Esophagus muscularis mucosa (tissue), 4 donors: ENCODE results near the gene ADRA2C. TPM values are rescaled to one million over a fixed set of nuclear protein-coding genes. Genes with fewer than 3 reads are reported as not detected.

Experiments
- DNase-seq: peaks from one replicate; pipeline ENCODE4 v3.0.0-alpha.2; 2017; ENCODE audit errors: extremely low spot score
- H3K27ac ChIP-seq, 4 donors: fragments of 200-600 bp; sonication (generic); replicated peaks in 1 of 4; 1 replicate in 3 of 4; 2 replicates in 1 of 4; pipeline ENCODE4 v1.5.1; 2016 to 2019; ENCODE audit warnings: mild to moderate bottlenecking in 1 of 4
- H3K27me3 ChIP-seq, 4 donors: fragments of 200-600 bp; sonication (generic); one replicate each; pipeline versions ENCODE4 v1.5.1 to v1.6.0; 2016 to 2019
- H3K36me3 ChIP-seq, 4 donors: fragments of 200-600 bp; sonication (generic); one replicate each; pipeline ENCODE4 v1.5.1; 2016 to 2019
- H3K4me1 ChIP-seq, 4 donors: fragments of 200-600 bp; sonication (generic); one replicate each; pipeline ENCODE4 v1.5.1; 2016 to 2019
- H3K4me3 ChIP-seq, 4 donors: fragments of 200-600 bp; sonication (generic); 1 replicate in 2 of 4; 2 replicates in 2 of 4; pipeline ENCODE4 v1.5.1; 2016 to 2019; ENCODE audit warnings: mild to moderate bottlenecking in 4 of 4, moderate library complexity in 1 of 4
- H3K9me3 ChIP-seq, 4 donors: fragments of 200-600 bp; sonication (generic); 1 replicate in 3 of 4; 2 replicates in 1 of 4; pipeline ENCODE4 v1.5.1; 2016 to 2019
- EP300 ChIP-seq: sonication (generic); formaldehyde crosslinking; IDR thresholded peaks from one replicate; pipeline ENCODE4 v1.6.1; 2017; ENCODE audit warnings: antibody characterized with exemption
- POLR2A ChIP-seq: fragments of 450-650 bp; IDR thresholded peaks from one replicate; pipeline ENCODE4 v1.6.1; 2017; ENCODE audit warnings: antibody characterized with exemption, moderate library complexity, mild to moderate bottlenecking, low read depth
- POLR2AphosphoS5 ChIP-seq, 2 donors: sonication (generic); formaldehyde crosslinking; IDR thresholded peaks; one replicate each; pipeline ENCODE4 v1.6.1; 2017; ENCODE audit warnings: antibody characterized with exemption in 2 of 2
- WGBS: methylation state at CpG from one replicate; pipeline ENCODE4 v1.1.5; 2018; 5-methylcytosine and 5-hydroxymethylcytosine counted together
- intact Hi-C: fragments of 100-400 bp; cut with DNase I; formaldehyde crosslinking; loops from one replicate; pipeline ENCODE4 v1.15.1; 2023
- total RNA-seq, 4 donors: library from RNA; depleted of rRNA; stranded (reverse); fragments of >200 nt; gene quantifications; one replicate each; pipeline versions ENCODE4 v1.1.0 to v1.2.1, GENCODE V29; 2016
- TF ChIP-seq, protein P1 (sequence below), 3 experiments: fragments of 200-600 bp in 2 of 3; fragments of 450-650 bp in 1 of 3; sonication (generic) in 2 of 3; IDR thresholded peaks; one replicate each; pipeline ENCODE4 v1.5.1; 2017 to 2019; ENCODE audit warnings: antibody characterized with exemption in 3 of 3, mild to moderate bottlenecking in 2 of 3, moderate library complexity in 1 of 3

ADRA2C gene
- total RNA-seq: 10 to 100 TPM in 1 of 4 donors, 1 to 10 TPM in 3; 2.9 to 10.3 (median 8.4) TPM

DNA sequence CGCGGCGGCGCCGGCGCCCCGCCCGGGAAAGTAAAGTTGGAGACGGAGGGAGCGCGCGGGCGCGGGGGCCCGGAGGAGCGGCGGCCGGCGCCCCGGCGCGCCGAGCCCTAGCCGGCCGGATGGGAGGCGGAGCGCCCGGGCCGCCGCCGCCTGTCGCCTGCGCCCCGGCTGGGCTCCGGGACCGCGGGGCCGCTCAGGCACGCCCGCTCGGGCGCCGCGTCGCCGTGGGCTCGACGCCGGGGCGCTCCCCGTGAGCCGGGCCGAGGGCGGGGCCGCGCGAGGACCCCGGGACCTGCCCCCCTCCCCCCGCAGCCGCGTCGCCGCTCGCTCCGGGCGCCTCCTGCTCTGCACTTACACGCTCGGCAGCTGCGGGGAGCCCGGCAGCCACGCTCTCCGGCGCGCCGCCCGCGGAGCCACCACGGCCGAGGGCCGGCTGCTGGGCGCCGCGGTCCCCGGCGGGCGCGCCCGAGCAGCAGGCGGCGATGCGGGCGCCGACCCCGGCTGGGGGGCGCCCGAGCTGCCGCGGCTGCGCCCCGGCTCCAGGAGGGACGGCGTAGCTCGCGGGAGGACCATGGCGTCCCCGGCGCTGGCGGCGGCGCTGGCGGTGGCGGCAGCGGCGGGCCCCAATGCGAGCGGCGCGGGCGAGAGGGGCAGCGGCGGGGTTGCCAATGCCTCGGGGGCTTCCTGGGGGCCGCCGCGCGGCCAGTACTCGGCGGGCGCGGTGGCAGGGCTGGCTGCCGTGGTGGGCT is at the start of gene ADRA2C:
Gene ADRA2C (plus strand): TSS at position 350 of the 749 bp plus-strand sequence. CDS start 222 bp downstream, at position 572.
- H3K36me3 ChIP-seq: no peaks in the 10 kb centered on the region
- no peak for TF ChIP-seq POLR2A
- TF ChIP-seq POLR2AphosphoS5 (IDR thresholded peaks at IDR 0.05): no peak
- TF ChIP-seq, protein P1, sequence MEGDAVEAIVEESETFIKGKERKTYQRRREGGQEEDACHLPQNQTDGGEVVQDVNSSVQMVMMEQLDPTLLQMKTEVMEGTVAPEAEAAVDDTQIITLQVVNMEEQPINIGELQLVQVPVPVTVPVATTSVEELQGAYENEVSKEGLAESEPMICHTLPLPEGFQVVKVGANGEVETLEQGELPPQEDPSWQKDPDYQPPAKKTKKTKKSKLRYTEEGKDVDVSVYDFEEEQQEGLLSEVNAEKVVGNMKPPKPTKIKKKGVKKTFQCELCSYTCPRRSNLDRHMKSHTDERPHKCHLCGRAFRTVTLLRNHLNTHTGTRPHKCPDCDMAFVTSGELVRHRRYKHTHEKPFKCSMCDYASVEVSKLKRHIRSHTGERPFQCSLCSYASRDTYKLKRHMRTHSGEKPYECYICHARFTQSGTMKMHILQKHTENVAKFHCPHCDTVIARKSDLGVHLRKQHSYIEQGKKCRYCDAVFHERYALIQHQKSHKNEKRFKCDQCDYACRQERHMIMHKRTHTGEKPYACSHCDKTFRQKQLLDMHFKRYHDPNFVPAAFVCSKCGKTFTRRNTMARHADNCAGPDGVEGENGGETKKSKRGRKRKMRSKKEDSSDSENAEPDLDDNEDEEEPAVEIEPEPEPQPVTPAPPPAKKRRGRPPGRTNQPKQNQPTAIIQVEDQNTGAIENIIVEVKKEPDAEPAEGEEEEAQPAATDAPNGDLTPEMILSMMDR (IDR thresholded peaks at IDR 0.05): no peak
- TF ChIP-seq EP300: no peak
- H3K4me3 ChIP-seq: peak within 1 kb of the TSS; percentile 42 to 56 (median 46)
- intact Hi-C loops: no loop called here
- H3K27me3 ChIP-seq: peaks cover 0 to 70% (median 20%) of the 10 kb centered on the region in 4 donors
- H3K9me3 ChIP-seq: no peaks in the 10 kb centered on the region
- H3K4me1 ChIP-seq: peaks cover 0 to 27% (median 17%) of the 10 kb centered on the region in 4 donors
- peak within 1 kb of the TSS in 1 of 4 donors; percentile 62 for H3K27ac ChIP-seq
- 0% methylated on average over 18 of the region's 131 CpGs for WGBS
- no peak for DNase-seq

DNA sequence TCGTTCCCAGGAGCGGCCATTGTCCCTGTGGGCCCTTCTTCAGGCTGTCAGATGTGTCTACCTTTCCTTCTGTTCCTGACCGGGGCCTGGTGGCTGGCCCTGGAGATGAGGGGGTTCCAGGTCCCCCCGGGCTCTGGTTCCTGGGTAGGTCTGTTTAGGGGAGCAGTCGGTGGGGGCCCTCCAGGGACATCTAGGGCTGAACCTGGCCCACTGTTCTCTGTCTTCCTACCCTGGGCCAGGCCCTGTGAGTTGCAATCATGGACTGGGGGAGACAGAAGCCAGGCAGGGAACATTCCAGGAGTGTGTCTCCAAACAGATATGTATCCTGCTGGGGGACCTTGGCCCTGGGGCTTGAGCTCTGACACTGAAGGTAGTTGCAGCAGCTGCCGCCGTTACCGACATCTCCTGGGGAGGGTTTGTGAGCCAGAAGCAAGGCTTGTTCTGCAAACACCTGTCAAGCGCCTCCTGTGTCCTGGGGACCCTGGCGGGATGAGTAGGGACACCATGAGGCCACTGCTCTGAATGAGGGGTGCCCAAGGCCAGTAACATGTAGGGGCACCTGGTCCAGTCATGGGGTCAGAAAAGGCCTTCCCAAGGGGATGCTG is 49.5 kb upstream of the ADRA2C start:
- no peaks in the 10 kb centered on the region for H3K4me1 ChIP-seq
- H3K36me3 ChIP-seq: no peaks in the 10 kb centered on the region
- no peak overlapping the region for H3K27ac ChIP-seq
- 93% methylated on average over 6 of the region's 10 CpGs for WGBS
- peaks cover 0 to 14% (median 8%) of the 10 kb centered on the region in 4 donors for H3K9me3 ChIP-seq
- DNase-seq: no peak
- no peak overlapping the region for H3K4me3 ChIP-seq
- TF ChIP-seq EP300 (no peak), POLR2A (no peak), POLR2AphosphoS5 (IDR thresholded peaks at IDR 0.05) (no peak)
- TF ChIP-seq, protein P1 (IDR thresholded peaks at IDR 0.05): no peak
- H3K27me3 ChIP-seq: peaks cover 0 to 81% (median 0%) of the 10 kb centered on the region in 4 donors
- intact Hi-C loops: no loop called here

DNA sequence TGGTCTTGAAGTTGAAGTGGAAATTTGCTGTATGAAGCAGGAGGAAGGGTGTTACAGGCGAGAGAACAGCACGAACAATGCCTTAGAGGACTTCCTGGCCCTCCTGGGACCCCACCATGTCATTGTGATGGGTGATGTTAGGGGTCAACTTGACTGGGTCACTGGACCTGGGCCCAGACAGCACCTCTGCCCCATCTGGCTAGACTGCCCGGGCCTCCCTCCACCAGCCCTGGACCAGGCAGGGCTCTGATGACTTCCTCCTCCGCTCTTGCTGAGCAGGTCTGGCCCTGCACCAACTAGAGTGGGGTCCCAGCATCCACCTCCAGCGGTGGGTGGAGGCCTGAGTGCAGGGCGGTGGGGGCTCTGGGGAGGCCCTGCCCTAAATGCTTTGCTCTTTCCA is 48.9 kb upstream of the ADRA2C start:
- Histone ChIP-seq H3K9me3 (peaks cover 0 to 14% (median 8%) of the 10 kb centered on the region in 4 donors), H3K27me3 (peaks cover 0 to 83% (median 0%) of the 10 kb centered on the region in 4 donors), H3K4me1 (no peaks in the 10 kb centered on the region), H3K36me3 (no peaks in the 10 kb centered on the region), H3K4me3 (no peak overlapping the region), H3K27ac (no peak overlapping the region)
- 78% methylated on average over 4 of the region's 6 CpGs for WGBS
- intact Hi-C loops: no loop called here
- no peak for DNase-seq
- TF ChIP-seq, protein P1 (IDR thresholded peaks at IDR 0.05): no peak
- TF ChIP-seq POLR2A: no peak
- TF ChIP-seq EP300: no peak
- no peak for TF ChIP-seq POLR2AphosphoS5 (IDR thresholded peaks at IDR 0.05)

DNA sequence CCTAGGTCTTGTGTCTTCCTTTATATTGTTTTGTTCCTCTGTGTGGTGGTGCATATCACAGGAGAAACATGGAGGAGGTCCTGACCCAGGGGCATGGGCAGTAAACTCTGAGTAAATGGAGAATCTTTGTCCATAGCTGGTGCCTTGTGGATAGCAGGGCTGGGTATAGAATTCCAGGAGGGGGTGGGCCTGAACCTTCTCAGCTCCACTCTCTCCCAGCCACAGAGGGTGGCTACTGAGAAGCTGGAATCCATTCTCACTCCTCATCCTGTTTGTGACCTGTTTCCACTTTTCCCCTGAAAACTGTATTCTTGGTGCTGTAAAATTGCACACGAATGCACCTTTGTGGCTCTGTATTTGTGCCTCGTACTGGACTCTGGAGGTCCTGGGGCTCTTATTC is 47.7 kb upstream of the ADRA2C start:
- Histone ChIP-seq H3K4me3 (no peak overlapping the region), H3K9me3 (peaks cover 0 to 21% (median 9%) of the 10 kb centered on the region in 4 donors), H3K36me3 (no peaks in the 10 kb centered on the region), H3K27ac (no peak overlapping the region), H3K4me1 (no peaks in the 10 kb centered on the region), H3K27me3 (peaks cover 0 to 85% (median 5%) of the 10 kb centered on the region in 4 donors)
- intact Hi-C loops: no loop called here
- 44% methylated on average over 2 of the region's 2 CpGs for WGBS
- no peak for DNase-seq
- TF ChIP-seq POLR2A (no peak), EP300 (no peak), POLR2AphosphoS5 (IDR thresholded peaks at IDR 0.05) (no peak)
- TF ChIP-seq, protein P1 (IDR thresholded peaks at IDR 0.05): no peak
